K562 (cell line): ENCODE measurements around the gene RHOA. TPM values are rescaled to one million over a fixed set of nuclear protein-coding genes. Genes with fewer than 3 reads are reported as not detected.
A peak's percentile ranks its signal among the peaks of the same experiment; 100 is the strongest.

Experiments
- ATF6 ChIP-seq: sonication (generic); formaldehyde crosslinking; IDR thresholded peaks from 2 replicates; pipeline ENCODE4 v1.4.0; 2020; ENCODE audit warnings: mild to moderate bottlenecking, missing genetic modification reagents
- CC2D1A ChIP-seq: fragments of 450-650 bp; IDR thresholded peaks from 2 replicates; pipeline ENCODE4 v1.6.1; 2017; ENCODE audit warnings: mild to moderate bottlenecking
- CSDE1 ChIP-seq, 2 experiments: fragments of 450-650 bp; IDR thresholded peaks; 2 replicates each; pipeline ENCODE4 v1.6.1; 2016; ENCODE audit warnings: mild to moderate bottlenecking in 1 of 2
- EHMT2 ChIP-seq: fragments of 450-650 bp; IDR thresholded peaks from 2 replicates; pipeline ENCODE4 v1.6.1; 2018; ENCODE audit warnings: antibody characterized with exemption
- ESRRA ChIP-seq: fragments of 450-650 bp; IDR thresholded peaks from 2 replicates; pipeline ENCODE4 v1.6.1; 2014; ENCODE audit warnings: low read depth, mild to moderate bottlenecking, moderate library complexity, borderline replicate concordance
- GATAD2A ChIP-seq: fragments of 450-650 bp; IDR thresholded peaks from 2 replicates; pipeline ENCODE4 v1.6.1; 2017
- GTF2E2 ChIP-seq: fragments of 200-800 bp; sonication (Bioruptor generic); IDR thresholded peaks from 2 replicates; pipeline ENCODE4 v1.6.1; 2016; ENCODE audit warnings: missing genetic modification characterization, missing compliant biosample characterization
- PHB ChIP-seq: fragments of 250-450 bp; sonication (Bioruptor Pico); IDR thresholded peaks from 2 replicates; pipeline ENCODE4 v1.5.0; 2021
- SETDB1 ChIP-seq: IDR thresholded peaks from one replicate; pipeline ENCODE4 v1.6.1; 2012; ENCODE audit warnings: low read length, control low read depth, inconsistent platforms
- TGIF2 ChIP-seq: sonication (generic); formaldehyde crosslinking; IDR thresholded peaks from 2 replicates; pipeline ENCODE4 v1.8.1; 2022; ENCODE audit warnings: mild to moderate bottlenecking, missing genetic modification reagents, moderate library complexity
- TSHZ1 ChIP-seq: fragments of 250-450 bp; sonication (Bioruptor Pico); IDR thresholded peaks from 2 replicates; pipeline ENCODE4 v1.4.0; 2020; ENCODE audit warnings: mild to moderate bottlenecking, moderate library complexity
- ZNF280B ChIP-seq: fragments of 250-450 bp; sonication (Bioruptor Pico); IDR thresholded peaks from 2 replicates; pipeline ENCODE4 v1.5.1; 2021; ENCODE audit warnings: mild to moderate bottlenecking
- polyA plus RNA-seq, 8 experiments: library from polyadenylated mRNA; depleted of rRNA in 4 of 8; stranded (reverse) in 5 of 8; unstranded in 3 of 8; fragments of >200 nt; fragmentation: Nextera tagmentation in 2 of 8; fragmentation: Illumina TruSeq in 1 of 8; extraction: Ambion mirVana in 2 of 8; extraction: Trizol in 1 of 8; gene quantifications; 2 replicates each; pipeline versions ENCODE4 v1.2.1 to v1.2.3, GENCODE V29; 2011 to 2014; ENCODE audit warnings: inconsistent platforms in 1 of 8, missing spikeins in 1 of 8
- total RNA-seq, 7 experiments: library from RNA; depleted of rRNA in 6 of 7; stranded (reverse); fragments of >200 nt in 6 of 7; fragmentation: Illumina TruSeq in 2 of 7; extraction: Trizol in 2 of 7; gene quantifications; 2 replicates each; pipeline versions ENCODE4 v1.2.1 to v1.2.3, GENCODE V29; 2011 to 2021; ENCODE audit warnings: low replicate concordance in 1 of 7
- TF ChIP-seq, protein P1 (sequence below): sonication (generic); formaldehyde crosslinking; IDR thresholded peaks from 2 replicates; pipeline ENCODE4 v1.5.0; 2020; ENCODE audit warnings: missing genetic modification reagents
- TF ChIP-seq, protein P2 (sequence below): IDR thresholded peaks from 2 replicates; pipeline ENCODE4 v1.6.1; 2011; ENCODE audit warnings: borderline replicate concordance, low read depth, mild to moderate bottlenecking, moderate library complexity, low read length; ENCODE audit not compliant: insufficient read depth, poor library complexity, severe bottlenecking

RHOA gene
- total and polyA plus RNA-seq, 9 of the 15 experiments (the other 6 are each of a cell fraction or from before 2014, with no cell fraction given) = 136 to 540 (median 236) TPM

DNA sequence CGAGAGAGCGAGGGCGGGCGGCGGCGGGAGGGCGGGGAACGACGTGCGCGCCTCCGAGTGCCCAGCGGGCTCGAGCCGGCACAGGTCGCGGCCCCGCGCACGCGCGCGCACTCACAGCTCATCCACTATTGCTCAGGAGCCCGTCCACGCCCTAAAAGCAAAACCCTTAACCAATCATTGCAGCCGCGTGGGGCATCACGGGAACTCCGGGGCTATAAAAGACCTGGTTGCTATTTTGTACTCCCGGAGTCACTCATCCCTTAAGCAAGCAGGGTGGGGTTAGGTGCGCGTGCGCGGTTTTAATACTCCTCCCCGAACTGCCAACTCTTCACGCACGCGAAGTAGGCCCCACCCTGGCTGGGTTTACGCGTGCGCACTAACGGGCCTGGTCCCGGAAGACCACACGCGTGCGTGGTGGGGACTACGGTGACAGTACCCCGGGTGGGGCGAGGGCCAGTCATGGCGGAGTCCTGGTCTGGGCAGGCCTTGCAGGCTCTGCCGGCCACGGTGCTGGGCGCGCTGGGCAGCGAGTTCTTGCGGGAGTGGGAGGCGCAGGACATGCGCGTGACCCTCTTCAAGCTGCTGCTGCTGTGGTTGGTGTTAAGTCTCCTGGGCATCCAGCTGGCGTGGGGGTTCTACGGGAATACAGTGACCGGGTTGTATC lies at the start of gene RHOA, which contains the start of gene TCTA (continued):
- TF ChIP-seq TSHZ1 (CRISPR knock-in tag) = no peak
- TF ChIP-seq EHMT2 = no peak
- TF ChIP-seq GATAD2A = no peak
- peak; percentile 85; the same call in 1 of the 2 replicates for TF ChIP-seq TGIF2 (CRISPR knock-in tag)
- no peak for TF ChIP-seq CC2D1A
- no peak for TF ChIP-seq CSDE1 (IDR thresholded peaks at IDR 0.05)
- TF ChIP-seq, protein P1, sequence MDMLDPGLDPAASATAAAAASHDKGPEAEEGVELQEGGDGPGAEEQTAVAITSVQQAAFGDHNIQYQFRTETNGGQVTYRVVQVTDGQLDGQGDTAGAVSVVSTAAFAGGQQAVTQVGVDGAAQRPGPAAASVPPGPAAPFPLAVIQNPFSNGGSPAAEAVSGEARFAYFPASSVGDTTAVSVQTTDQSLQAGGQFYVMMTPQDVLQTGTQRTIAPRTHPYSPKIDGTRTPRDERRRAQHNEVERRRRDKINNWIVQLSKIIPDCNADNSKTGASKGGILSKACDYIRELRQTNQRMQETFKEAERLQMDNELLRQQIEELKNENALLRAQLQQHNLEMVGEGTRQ (CRISPR knock-in tag) = no peak
- peak; percentile 68; the same call in 1 of the 2 replicates for TF ChIP-seq GTF2E2
- TF ChIP-seq, protein P2, sequence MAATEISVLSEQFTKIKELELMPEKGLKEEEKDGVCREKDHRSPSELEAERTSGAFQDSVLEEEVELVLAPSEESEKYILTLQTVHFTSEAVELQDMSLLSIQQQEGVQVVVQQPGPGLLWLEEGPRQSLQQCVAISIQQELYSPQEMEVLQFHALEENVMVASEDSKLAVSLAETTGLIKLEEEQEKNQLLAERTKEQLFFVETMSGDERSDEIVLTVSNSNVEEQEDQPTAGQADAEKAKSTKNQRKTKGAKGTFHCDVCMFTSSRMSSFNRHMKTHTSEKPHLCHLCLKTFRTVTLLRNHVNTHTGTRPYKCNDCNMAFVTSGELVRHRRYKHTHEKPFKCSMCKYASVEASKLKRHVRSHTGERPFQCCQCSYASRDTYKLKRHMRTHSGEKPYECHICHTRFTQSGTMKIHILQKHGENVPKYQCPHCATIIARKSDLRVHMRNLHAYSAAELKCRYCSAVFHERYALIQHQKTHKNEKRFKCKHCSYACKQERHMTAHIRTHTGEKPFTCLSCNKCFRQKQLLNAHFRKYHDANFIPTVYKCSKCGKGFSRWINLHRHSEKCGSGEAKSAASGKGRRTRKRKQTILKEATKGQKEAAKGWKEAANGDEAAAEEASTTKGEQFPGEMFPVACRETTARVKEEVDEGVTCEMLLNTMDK = no peak
- peak; percentile 73; the same call in 1 of the 2 replicates for TF ChIP-seq ATF6 (CRISPR knock-in tag)
- no peak for TF ChIP-seq ESRRA
- no peak for TF ChIP-seq SETDB1
- TF ChIP-seq ZNF280B (CRISPR knock-in tag) = no peak
- peak; percentile 76; the same call in 1 of the 2 replicates for TF ChIP-seq PHB (CRISPR knock-in tag)
